ENCODE results near the gene NOC4L.

The NOC4L gene

DNA sequence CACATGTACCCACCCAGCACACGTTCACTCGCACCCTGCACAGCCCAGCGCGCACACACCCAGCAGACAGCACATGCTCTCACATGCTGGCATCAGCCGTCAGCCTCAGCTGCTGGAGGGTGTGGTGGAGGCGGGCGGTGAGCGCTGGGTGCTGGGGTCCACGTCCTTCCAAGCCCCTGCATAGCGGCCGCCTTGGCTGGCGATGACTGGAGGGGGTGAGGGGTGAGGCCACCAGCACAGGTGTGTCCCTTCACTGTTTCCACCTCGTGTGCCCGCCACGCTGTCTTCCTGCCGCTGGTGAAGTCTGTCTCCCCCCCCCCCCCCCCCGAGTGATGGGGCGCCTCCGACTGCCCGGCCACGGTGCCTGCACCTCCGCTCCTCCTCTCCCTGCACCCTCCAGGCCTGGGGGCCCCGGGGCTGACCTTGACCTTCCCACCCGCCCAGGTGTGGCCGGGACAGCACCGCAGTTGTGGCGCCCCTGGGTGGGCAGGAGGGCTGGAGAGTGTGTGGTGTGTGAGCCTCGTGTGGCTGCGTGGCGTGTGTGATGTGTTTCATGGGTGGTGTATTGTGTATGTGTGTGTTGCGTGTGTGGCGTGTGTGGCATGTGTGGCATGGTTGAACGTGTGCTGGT is 37.4 kb downstream of the NOC4L start:
- no peak overlapping the region for H3K27ac ChIP-seq
- no peak for TF ChIP-seq ZFX (IDR thresholded peaks at IDR 0.05)
- TF ChIP-seq, protein P1, sequence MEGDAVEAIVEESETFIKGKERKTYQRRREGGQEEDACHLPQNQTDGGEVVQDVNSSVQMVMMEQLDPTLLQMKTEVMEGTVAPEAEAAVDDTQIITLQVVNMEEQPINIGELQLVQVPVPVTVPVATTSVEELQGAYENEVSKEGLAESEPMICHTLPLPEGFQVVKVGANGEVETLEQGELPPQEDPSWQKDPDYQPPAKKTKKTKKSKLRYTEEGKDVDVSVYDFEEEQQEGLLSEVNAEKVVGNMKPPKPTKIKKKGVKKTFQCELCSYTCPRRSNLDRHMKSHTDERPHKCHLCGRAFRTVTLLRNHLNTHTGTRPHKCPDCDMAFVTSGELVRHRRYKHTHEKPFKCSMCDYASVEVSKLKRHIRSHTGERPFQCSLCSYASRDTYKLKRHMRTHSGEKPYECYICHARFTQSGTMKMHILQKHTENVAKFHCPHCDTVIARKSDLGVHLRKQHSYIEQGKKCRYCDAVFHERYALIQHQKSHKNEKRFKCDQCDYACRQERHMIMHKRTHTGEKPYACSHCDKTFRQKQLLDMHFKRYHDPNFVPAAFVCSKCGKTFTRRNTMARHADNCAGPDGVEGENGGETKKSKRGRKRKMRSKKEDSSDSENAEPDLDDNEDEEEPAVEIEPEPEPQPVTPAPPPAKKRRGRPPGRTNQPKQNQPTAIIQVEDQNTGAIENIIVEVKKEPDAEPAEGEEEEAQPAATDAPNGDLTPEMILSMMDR (conservative IDR thresholded peaks at IDR 0.05): no peak

DNA sequence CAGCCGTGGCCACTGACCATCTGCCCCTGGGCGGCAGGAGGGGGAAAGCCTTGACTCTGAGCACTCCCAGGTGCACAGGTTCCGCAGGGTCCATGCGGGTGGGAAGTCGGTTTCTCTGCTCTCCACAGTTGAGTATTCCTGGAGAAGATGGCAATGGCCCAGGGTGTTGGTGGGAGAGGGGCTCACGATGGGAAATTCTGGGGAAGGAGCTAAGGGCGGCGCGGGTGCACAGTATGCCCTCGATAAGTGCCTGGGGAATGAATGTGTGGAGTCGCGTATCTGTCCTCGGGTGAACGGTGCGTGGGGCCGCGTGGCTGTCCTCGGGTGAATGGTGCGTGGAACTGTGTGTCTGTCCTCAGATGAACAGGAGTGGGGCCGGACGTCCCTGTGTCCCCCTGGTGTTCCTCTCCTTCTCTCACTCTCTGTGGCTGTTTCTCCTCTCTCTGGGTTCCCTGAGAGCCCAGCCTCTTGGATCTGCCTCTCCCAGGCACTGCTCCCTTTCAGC is 38.0 kb downstream of the NOC4L start:
- TF ChIP-seq, protein P1 (conservative IDR thresholded peaks at IDR 0.05): no peak
- no peak for TF ChIP-seq ZFX (IDR thresholded peaks at IDR 0.05)
- H3K27ac ChIP-seq: no peak overlapping the region

DNA sequence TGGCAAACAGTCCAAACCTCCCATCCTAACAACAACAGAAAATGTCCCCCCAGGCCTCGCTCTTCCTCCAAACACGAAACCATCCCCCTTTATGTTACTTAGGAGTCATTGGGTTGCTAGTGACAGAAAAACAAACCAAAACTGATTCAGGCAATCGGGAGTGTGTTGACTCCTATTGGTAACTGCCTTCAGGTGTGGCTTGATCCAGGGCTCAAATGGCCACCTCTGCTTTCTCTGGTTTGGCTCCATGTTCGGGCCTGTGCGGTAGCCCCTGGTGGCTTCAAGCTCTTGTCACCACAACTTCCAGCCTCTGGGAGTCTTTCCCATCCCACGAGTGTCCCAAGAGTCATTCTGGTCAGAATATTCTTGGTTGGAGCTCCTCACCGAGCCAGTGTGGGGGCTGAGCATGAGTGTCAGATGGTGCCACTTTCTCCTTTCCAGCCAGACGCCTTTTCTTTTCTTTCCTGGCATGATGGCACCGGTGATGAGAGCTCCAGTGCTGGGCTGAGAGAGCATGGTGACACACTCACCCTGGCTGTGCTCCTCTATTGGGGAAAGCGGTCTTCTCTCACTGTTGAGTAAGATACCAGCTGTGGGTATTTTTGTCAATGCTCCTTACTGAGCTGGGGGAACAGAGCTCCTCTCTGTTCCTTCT is 38.6 kb downstream of the NOC4L start:
- TF ChIP-seq, protein P1 (conservative IDR thresholded peaks at IDR 0.05): no peak
- TF ChIP-seq ZFX (IDR thresholded peaks at IDR 0.05): no peak
- H3K27ac ChIP-seq: no peak overlapping the region

DNA sequence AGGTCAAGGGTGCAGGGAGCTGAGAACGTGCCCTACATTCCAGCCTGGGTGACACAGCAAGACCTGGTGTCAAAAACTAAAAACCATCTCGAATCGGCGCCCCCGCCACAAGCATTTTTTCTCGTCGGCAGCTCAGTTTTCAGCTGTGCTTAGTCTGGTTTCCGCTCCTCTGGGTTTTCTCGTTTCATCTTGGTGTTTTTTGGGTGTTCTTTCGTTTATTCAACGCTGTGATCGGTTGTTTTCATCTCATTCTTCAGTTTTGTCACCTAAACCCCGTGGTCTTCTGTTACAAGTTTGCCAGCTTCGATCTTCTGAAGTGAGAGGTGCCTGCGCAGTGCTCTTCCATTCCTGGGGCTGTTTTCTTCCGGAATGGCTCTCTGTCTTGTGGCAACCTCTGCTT is 41.4 kb downstream of the NOC4L start:
- H3K27ac ChIP-seq: no peak overlapping the region
- TF ChIP-seq, protein P1 (conservative IDR thresholded peaks at IDR 0.05): no peak
- no peak for TF ChIP-seq ZFX (IDR thresholded peaks at IDR 0.05)

DNA sequence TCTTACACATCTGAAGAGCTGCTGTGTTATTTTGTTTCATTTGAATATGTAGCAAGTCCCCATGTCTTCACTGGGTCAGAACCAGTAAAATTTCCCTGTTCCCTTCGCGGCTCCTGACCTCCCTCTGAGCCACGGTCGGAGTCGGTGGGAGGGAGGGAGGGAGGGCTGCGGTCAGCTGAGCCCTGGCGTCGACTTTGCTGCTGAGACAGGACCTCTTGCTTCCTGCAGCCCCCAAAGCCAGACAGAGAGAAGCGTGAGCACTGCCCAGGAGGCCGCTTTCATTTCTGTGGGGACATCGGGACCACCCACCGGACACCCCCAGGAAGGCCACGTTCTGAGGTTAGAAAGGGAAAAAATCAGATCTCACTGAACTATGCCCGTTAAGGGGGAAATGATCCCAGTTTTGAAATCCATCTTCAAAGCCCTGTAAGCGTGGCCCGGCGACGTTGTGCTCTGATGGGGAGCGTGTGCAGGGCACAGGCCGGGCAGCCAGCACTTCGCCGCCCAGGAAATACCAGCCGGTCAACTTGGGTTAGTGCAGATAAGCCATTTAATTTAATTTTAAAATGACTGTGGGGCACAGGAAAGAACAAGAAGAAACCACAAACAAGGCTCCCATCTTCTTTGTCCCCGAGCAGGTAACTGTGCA is 42.1 kb downstream of the NOC4L start:
- H3K27ac ChIP-seq: no peak overlapping the region
- TF ChIP-seq, protein P1 (conservative IDR thresholded peaks at IDR 0.05): no peak
- no peak for TF ChIP-seq ZFX (IDR thresholded peaks at IDR 0.05)

DNA sequence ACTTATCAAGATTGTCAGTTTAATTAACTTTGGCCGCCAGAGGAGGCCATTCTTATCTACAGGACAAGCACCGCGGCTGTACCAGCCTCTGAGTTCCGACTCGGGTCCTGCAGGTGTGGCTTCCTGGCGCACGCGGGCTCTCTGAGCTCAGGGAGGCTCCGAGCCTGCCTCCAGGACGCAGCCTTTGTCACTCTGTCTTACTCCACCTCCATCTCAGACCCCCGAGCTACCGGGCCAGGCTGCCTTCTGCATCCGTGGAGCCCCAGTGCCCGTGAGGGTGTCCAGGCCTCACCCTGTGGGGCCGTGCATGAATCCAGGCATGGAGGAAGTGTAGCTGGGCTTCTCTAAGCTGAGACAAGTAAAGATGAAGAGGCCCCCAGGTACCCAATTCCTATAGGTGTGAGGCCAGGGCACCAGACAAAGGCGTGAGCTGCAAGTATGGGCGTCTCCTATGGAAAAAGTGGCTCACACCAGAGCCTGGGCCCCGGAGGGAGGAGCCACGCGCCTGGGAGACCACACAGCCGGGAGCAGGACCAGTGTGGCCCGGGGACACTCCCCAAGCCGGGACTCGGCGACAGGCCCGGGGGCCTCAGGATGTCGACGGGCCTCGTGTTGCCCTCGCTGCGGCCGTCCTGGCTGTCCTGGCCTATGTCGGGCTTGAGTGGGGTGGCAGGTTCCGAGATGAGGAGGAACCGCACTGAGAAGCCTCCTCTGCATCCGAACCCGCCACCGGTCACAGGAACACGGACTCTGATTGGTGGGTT is 42.8 kb downstream of the NOC4L start:
- TF ChIP-seq, protein P1 (conservative IDR thresholded peaks at IDR 0.05): no peak; the same call in 1 of the 2 replicates
- TF ChIP-seq ZFX (IDR thresholded peaks at IDR 0.05): no peak
- no peak overlapping the region for H3K27ac ChIP-seq
